HepG2 (cell line): Measurements from ENCODE around the gene UPF3A. TPM values are rescaled to one million over a fixed set of nuclear protein-coding genes. Genes with fewer than 3 reads are reported as not detected.

Experiments
- ATAC-seq: fragments of 200-7000 bp; cut with Tn5 transposase; 3 replicates; pipeline ENCODE4 v1.9.1; 2020; ENCODE audit warnings: mild to moderate bottlenecking, moderate library complexity
- BruUV-seq: library from RNA; stranded (reverse); fragments of 400-500 nt; replicated peaks from 2 replicates; lab custom pipeline; 2021; lab: Mats Ljungman, UMichigan
- CTCF ChIA-PET: fragments of 300-600 bp; formaldehyde crosslinking; extraction: SDS; loops from one replicate; lab custom pipeline; 2021; ENCODE audit warnings: low total read pairs, inconsistent platforms, low intra/inter-chr PET ratio; lab: Yijun Ruan, JAX
- POLR2A ChIA-PET: fragments of 350-600 bp; sonication (Branson Sonifier 250); formaldehyde crosslinking; loops from one replicate; lab custom pipeline; 2020; ENCODE audit warnings: antibody characterized with exemption, inconsistent platforms; lab: Yijun Ruan, JAX
- DNase-seq: peaks from one replicate; pipeline ENCODE4 v3.0.0-alpha.2; 2015; ENCODE audit warnings: low spot score
- FAIRE-seq: peaks from 3 replicates; lab custom pipeline; 2011; peaks lifted over from hg19 to GRCh38; lab: Jason Lieb, UNC
- H2AFZ ChIP-seq: one replicate; pipeline ENCODE4 v1.6.1; 2011; ENCODE audit warnings: low read length, inconsistent platforms
- H3K27ac ChIP-seq: fragments of 300-600 bp; 3 replicates; pipeline ENCODE4 v1.8.0; 2011; ENCODE audit warnings: mixed run types, mild to moderate bottlenecking, mixed read lengths, low read length, inconsistent platforms; ENCODE audit not compliant: insufficient read depth; ENCODE audit errors: extremely low read length
- H3K27me3 ChIP-seq, 2 experiments: fragments of 200-600 bp in 1 of 2; 2 replicates in 1 of 2; 3 replicates in 1 of 2; pipeline versions ENCODE4 v1.6.0 to v1.8.0; 2011; ENCODE audit warnings: low read length in 2 of 2, mild to moderate bottlenecking in 2 of 2, moderate library complexity in 2 of 2, inconsistent platforms in 1 of 2; ENCODE audit not compliant: insufficient read depth in 2 of 2, control insufficient read depth in 1 of 2
- H3K36me3 ChIP-seq, 2 experiments: fragments of 200-600 bp in 1 of 2; replicated peaks in 1 of 2; 2 replicates in 1 of 2; 3 replicates in 1 of 2; pipeline versions ENCODE4 v1.5.1 to v1.8.0; 2011; ENCODE audit warnings: low read length in 2 of 2, inconsistent platforms in 1 of 2; ENCODE audit not compliant: insufficient read depth in 2 of 2, control insufficient read depth in 1 of 2
- H3K4me1 ChIP-seq: 2 replicates; pipeline ENCODE4 v1.5.1; 2012; ENCODE audit warnings: low read length, inconsistent platforms; ENCODE audit not compliant: insufficient read depth
- H3K4me2 ChIP-seq: 2 replicates; pipeline ENCODE4 v1.6.0; 2011; ENCODE audit warnings: low read depth, low read length, inconsistent platforms
- H3K4me3 ChIP-seq, 3 experiments: fragments of 200-600 bp in 1 of 3; sonication (generic), shearing (Covaris generic) in 1 of 3; replicated peaks in 1 of 3; 2 replicates each; pipeline ENCODE4 v1.5.1; 2011 to 2016; ENCODE audit warnings: low read length in 3 of 3, inconsistent platforms in 2 of 3, low read depth in 2 of 3, mild to moderate bottlenecking in 2 of 3, control low read depth in 1 of 3, mixed read lengths in 1 of 3; ENCODE audit not compliant: insufficient read depth in 1 of 3
- H3K79me2 ChIP-seq: one replicate; pipeline ENCODE4 v1.6.1; 2011; ENCODE audit warnings: low read length, inconsistent platforms; ENCODE audit not compliant: insufficient read depth
- H3K9ac ChIP-seq: 2 replicates; pipeline ENCODE4 v1.6.0; 2011; ENCODE audit warnings: mild to moderate bottlenecking, low read depth, low read length, inconsistent platforms; ENCODE audit not compliant: insufficient read depth
- H3K9me3 ChIP-seq: 2 replicates; pipeline ENCODE4 v1.5.1; 2012; ENCODE audit warnings: mild to moderate bottlenecking, low read length
- H4K20me1 ChIP-seq: 2 replicates; pipeline ENCODE4 v1.6.0; 2011; ENCODE audit warnings: inconsistent platforms, mild to moderate bottlenecking, low read length, moderate library complexity; ENCODE audit not compliant: insufficient read depth
- FOXP1 ChIP-seq, 2 experiments: fragments of 450-650 bp in 1 of 2; IDR thresholded peaks; 2 replicates each; pipeline ENCODE4 v1.6.1; 2017 to 2018; ENCODE audit warnings: antibody characterized with exemption in 1 of 2
- GATA4 ChIP-seq: sonication (generic); IDR thresholded peaks from 2 replicates; pipeline ENCODE4 v1.6.1; 2016; ENCODE audit warnings: antibody characterized with exemption, low read depth, borderline replicate concordance
- IRX3 ChIP-seq: sonication (generic); formaldehyde crosslinking; IDR thresholded peaks from 2 replicates; pipeline ENCODE4 v1.8.1; 2023; ENCODE audit warnings: mild to moderate bottlenecking, low read depth, missing genetic modification reagents, borderline replicate concordance
- MYNN ChIP-seq: sonication (generic); formaldehyde crosslinking; IDR thresholded peaks from 2 replicates; pipeline ENCODE4 v1.4.0; 2020; ENCODE audit warnings: mild to moderate bottlenecking, low read depth, missing genetic modification reagents
- NFATC3 ChIP-seq: sonication (generic); formaldehyde crosslinking; IDR thresholded peaks from 2 replicates; pipeline ENCODE4 v1.5.1; 2020; ENCODE audit warnings: mild to moderate bottlenecking, missing genetic modification reagents
- PHF8 ChIP-seq: sonication (generic); formaldehyde crosslinking; IDR thresholded peaks from 2 replicates; pipeline ENCODE4 v1.5.0; 2020; ENCODE audit warnings: missing genetic modification reagents
- POLR2AphosphoS2 ChIP-seq: IDR thresholded peaks from 2 replicates; pipeline ENCODE4 v1.6.1; 2011; ENCODE audit warnings: low read depth, low read length, improper control_type of control experiment
- RBFOX2 ChIP-seq: fragments of 200-400 bp; formaldehyde crosslinking; IDR thresholded peaks from 2 replicates; pipeline ENCODE4 v1.6.1; 2017; ENCODE audit warnings: low read depth, mild to moderate bottlenecking, low read length
- ZMYM3 ChIP-seq: sonication (generic); formaldehyde crosslinking; IDR thresholded peaks from 2 replicates; pipeline ENCODE4 v1.5.1; 2020; ENCODE audit warnings: mild to moderate bottlenecking, missing genetic modification reagents
- ZNF354B ChIP-seq: sonication (generic); formaldehyde crosslinking; IDR thresholded peaks from 2 replicates; pipeline ENCODE4 v1.8.0; 2022; ENCODE audit warnings: mild to moderate bottlenecking, missing genetic modification reagents
- ZNF451 ChIP-seq: sonication (generic); formaldehyde crosslinking; IDR thresholded peaks from 2 replicates; pipeline ENCODE4 v1.5.0; 2020; ENCODE audit warnings: mild to moderate bottlenecking, missing genetic modification reagents
- WGBS: methylation state at CpG from one replicate; pipeline ENCODE4 v1.1.6; 2017; ENCODE audit warnings: low lambda C conversion rate; 5-methylcytosine and 5-hydroxymethylcytosine counted together
- in situ Hi-C: cut with HindIII; loops from 2 replicates; pipeline ENCODE4 v1.10.0; 2017; ENCODE audit warnings: low pct_unique_long_range_greater_than_20kb; ENCODE audit not compliant: extremely low pct_ligation_motif_present
- intact Hi-C: fragments of 100-400 bp; cut with micrococcal nuclease; formaldehyde crosslinking; loops from one replicate; pipeline ENCODE4 v1.10.0; 2022; ENCODE audit not compliant: unreplicated experiment
- polyA plus RNA-seq, 8 experiments: library from polyadenylated mRNA; depleted of rRNA in 3 of 8; stranded (reverse) in 7 of 8; unstranded in 1 of 8; fragments of >200 nt; fragmentation: Illumina TruSeq in 4 of 8; extraction: Trizol in 4 of 8; gene quantifications; 2 replicates each; pipeline versions ENCODE4 v1.2.1 to v1.2.3, GENCODE V29; 2011 to 2016; ENCODE audit warnings: low read depth in 4 of 8, missing spikeins in 1 of 8, mixed read lengths in 1 of 8; ENCODE audit not compliant: insufficient read depth in 1 of 8
- total RNA-seq, 5 experiments: library from RNA; depleted of rRNA; stranded (reverse); fragments of >200 nt; fragmentation: Illumina TruSeq; extraction: Trizol; gene quantifications; 2 replicates each; pipeline ENCODE4 v1.2.3, GENCODE V29; 2016; ENCODE audit warnings: low read depth in 1 of 5
- TF ChIP-seq, protein P1 (sequence below): sonication (generic); formaldehyde crosslinking; IDR thresholded peaks from 2 replicates; pipeline ENCODE4 v1.5.0; 2020; ENCODE audit warnings: missing genetic modification reagents
- TF ChIP-seq, protein P2 (sequence below): sonication (generic); formaldehyde crosslinking; IDR thresholded peaks from 2 replicates; pipeline ENCODE4 v1.4.0; 2020; ENCODE audit warnings: mild to moderate bottlenecking, missing genetic modification reagents
- TF ChIP-seq, protein P3 (sequence below): sonication (generic); formaldehyde crosslinking; IDR thresholded peaks from 2 replicates; pipeline ENCODE4 v1.4.0; 2020; ENCODE audit warnings: mild to moderate bottlenecking, missing genetic modification reagents
- TF ChIP-seq, protein P4 (sequence below): sonication (generic); formaldehyde crosslinking; conservative IDR thresholded peaks from 2 replicates; pipeline ENCODE4 v1.8.0; 2022; ENCODE audit warnings: missing genetic modification reagents
- TF ChIP-seq, protein P5 (sequence below): sonication (generic); formaldehyde crosslinking; IDR thresholded peaks from 2 replicates; pipeline ENCODE4 v1.4.0; 2020; ENCODE audit warnings: missing genetic modification reagents

UPF3A gene
- total and polyA plus RNA-seq, 2 of the 13 experiments (the other 11 are each of a cell fraction or from before 2014, with no cell fraction given), result 60.2 to 63.8 TPM

DNA sequence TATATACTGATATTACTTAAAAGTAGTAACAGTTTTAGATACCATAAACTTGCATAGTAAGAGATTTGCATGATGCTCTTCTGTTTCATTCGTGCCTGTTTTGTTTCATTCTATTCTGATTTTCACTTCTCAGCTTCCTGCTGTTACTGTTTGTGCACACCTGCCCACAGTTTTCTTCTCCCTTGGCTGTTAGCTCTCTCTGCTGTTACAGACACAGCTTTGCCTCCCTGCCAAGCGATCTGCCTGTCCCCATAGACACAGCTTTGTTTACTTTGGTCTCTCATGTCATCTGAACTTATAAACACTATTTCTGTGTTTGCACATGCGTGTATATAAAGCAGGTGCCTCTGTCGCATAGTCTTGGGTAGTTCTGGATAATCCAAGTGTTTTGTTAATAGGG is 21.4 kb upstream of the UPF3A start (continued):
- TF ChIP-seq, protein P1, sequence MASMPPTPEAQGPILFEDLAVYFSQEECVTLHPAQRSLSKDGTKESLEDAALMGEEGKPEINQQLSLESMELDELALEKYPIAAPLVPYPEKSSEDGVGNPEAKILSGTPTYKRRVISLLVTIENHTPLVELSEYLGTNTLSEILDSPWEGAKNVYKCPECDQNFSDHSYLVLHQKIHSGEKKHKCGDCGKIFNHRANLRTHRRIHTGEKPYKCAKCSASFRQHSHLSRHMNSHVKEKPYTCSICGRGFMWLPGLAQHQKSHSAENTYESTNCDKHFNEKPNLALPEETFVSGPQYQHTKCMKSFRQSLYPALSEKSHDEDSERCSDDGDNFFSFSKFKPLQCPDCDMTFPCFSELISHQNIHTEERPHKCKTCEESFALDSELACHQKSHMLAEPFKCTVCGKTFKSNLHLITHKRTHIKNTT, result no peak
- TF ChIP-seq ZNF451 (CRISPR knock-in tag) (no peak), IRX3 (CRISPR knock-in tag) (no peak), FOXP1 (IDR thresholded peaks at IDR 0.05) (no peak), FOXP1 (CRISPR knock-in tag; IDR thresholded peaks at IDR 0.05) (no peak)
- TF ChIP-seq, protein P2, sequence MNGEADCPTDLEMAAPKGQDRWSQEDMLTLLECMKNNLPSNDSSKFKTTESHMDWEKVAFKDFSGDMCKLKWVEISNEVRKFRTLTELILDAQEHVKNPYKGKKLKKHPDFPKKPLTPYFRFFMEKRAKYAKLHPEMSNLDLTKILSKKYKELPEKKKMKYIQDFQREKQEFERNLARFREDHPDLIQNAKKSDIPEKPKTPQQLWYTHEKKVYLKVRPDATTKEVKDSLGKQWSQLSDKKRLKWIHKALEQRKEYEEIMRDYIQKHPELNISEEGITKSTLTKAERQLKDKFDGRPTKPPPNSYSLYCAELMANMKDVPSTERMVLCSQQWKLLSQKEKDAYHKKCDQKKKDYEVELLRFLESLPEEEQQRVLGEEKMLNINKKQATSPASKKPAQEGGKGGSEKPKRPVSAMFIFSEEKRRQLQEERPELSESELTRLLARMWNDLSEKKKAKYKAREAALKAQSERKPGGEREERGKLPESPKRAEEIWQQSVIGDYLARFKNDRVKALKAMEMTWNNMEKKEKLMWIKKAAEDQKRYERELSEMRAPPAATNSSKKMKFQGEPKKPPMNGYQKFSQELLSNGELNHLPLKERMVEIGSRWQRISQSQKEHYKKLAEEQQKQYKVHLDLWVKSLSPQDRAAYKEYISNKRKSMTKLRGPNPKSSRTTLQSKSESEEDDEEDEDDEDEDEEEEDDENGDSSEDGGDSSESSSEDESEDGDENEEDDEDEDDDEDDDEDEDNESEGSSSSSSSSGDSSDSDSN (CRISPR knock-in tag), result no peak
- TF ChIP-seq, protein P3, sequence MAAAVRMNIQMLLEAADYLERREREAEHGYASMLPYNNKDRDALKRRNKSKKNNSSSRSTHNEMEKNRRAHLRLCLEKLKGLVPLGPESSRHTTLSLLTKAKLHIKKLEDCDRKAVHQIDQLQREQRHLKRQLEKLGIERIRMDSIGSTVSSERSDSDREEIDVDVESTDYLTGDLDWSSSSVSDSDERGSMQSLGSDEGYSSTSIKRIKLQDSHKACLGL (CRISPR knock-in tag), result no peak

DNA sequence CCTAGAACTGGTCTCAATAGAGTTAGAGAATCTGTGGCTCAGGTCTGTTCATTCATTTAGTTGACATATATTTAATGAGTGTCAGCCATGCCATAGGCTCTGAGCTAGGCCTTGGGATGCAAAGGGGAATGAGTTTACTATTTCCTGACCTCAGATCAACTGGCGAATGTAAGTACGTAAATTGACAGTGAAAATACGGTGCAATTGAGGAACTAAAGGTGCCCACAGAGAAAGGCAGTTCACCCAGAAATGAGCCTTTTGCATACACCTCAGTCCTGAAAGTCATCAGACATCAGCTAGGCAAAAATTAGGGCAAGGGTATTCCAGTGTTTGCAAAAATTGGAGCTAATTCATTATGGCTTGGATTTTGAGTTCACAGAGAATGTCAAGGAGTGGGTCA is 20.6 kb upstream of the UPF3A start:
- DNase-seq (no peak), FAIRE-seq (no peak), ATAC-seq (no peak)
- Histone ChIP-seq H3K27me3 (no peaks in the 10 kb centered on the region), H3K4me2 (no peak overlapping the region), H3K4me3 (no peak overlapping the region), H2AFZ (no peak overlapping the region), H3K9me3 (no peaks in the 10 kb centered on the region), H4K20me1 (no peaks in the 10 kb centered on the region), H3K27ac (no peak overlapping the region), H3K9ac (no peak overlapping the region), H3K4me1 (no peaks in the 10 kb centered on the region), H3K36me3 (peaks cover 33 to 83% of the 10 kb centered on the region in 2 experiments), H3K79me2 (no peaks in the 10 kb centered on the region)
- ChIA-PET CTCF (no interaction called here), POLR2A (no interaction called here)
- TSS peak; percentile 20 for BruUV-seq
- TF ChIP-seq, protein P4, sequence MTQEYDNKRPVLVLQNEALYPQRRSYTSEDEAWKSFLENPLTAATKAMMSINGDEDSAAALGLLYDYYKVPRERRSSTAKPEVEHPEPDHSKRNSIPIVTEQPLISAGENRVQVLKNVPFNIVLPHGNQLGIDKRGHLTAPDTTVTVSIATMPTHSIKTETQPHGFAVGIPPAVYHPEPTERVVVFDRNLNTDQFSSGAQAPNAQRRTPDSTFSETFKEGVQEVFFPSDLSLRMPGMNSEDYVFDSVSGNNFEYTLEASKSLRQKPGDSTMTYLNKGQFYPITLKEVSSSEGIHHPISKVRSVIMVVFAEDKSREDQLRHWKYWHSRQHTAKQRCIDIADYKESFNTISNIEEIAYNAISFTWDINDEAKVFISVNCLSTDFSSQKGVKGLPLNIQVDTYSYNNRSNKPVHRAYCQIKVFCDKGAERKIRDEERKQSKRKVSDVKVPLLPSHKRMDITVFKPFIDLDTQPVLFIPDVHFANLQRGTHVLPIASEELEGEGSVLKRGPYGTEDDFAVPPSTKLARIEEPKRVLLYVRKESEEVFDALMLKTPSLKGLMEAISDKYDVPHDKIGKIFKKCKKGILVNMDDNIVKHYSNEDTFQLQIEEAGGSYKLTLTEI, result no peak
- TF ChIP-seq GATA4 (no peak), PHF8 (CRISPR knock-in tag) (no peak), RBFOX2 (no peak), MYNN (no peak), ZNF354B (CRISPR knock-in tag) (no peak), POLR2AphosphoS2 (no peak), ZMYM3 (CRISPR knock-in tag) (no peak), NFATC3 (CRISPR knock-in tag) (no peak)
- TF ChIP-seq, protein P5, sequence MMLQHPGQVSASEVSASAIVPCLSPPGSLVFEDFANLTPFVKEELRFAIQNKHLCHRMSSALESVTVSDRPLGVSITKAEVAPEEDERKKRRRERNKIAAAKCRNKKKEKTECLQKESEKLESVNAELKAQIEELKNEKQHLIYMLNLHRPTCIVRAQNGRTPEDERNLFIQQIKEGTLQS (CRISPR knock-in tag), result no peak
- intact Hi-C loops (no loop called here), in situ Hi-C loops (no loop called here)
- 97% methylated on average over 3 of the region's 3 CpGs for WGBS
